ENCODE data around the gene KCNV2. TPM values are rescaled to one million over a fixed set of nuclear protein-coding genes. Genes with fewer than 3 reads are reported as not detected.

KCNV2 gene
- total and polyA plus RNA-seq, 4 donors: 0.10 TPM; not detected in 3

DNA sequence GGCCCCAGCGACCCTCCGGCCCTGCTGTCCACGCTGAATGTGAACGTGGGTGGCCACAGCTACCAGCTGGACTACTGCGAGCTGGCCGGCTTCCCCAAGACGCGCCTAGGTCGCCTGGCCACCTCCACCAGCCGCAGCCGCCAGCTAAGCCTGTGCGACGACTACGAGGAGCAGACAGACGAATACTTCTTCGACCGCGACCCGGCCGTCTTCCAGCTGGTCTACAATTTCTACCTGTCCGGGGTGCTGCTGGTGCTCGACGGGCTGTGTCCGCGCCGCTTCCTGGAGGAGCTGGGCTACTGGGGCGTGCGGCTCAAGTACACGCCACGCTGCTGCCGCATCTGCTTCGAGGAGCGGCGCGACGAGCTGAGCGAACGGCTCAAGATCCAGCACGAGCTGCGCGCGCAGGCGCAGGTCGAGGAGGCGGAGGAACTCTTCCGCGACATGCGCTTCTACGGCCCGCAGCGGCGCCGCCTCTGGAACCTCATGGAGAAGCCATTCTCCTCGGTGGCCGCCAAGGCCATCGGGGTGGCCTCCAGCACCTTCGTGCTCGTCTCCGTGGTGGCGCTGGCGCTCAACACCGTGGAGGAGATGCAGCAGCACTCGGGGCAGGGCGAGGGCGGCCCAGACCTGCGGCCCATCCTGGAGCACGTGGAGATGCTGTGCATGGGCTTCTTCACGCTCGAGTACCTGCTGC, 839 bp downstream of the KCNV2 start:
- TF ChIP-seq, protein P1, sequence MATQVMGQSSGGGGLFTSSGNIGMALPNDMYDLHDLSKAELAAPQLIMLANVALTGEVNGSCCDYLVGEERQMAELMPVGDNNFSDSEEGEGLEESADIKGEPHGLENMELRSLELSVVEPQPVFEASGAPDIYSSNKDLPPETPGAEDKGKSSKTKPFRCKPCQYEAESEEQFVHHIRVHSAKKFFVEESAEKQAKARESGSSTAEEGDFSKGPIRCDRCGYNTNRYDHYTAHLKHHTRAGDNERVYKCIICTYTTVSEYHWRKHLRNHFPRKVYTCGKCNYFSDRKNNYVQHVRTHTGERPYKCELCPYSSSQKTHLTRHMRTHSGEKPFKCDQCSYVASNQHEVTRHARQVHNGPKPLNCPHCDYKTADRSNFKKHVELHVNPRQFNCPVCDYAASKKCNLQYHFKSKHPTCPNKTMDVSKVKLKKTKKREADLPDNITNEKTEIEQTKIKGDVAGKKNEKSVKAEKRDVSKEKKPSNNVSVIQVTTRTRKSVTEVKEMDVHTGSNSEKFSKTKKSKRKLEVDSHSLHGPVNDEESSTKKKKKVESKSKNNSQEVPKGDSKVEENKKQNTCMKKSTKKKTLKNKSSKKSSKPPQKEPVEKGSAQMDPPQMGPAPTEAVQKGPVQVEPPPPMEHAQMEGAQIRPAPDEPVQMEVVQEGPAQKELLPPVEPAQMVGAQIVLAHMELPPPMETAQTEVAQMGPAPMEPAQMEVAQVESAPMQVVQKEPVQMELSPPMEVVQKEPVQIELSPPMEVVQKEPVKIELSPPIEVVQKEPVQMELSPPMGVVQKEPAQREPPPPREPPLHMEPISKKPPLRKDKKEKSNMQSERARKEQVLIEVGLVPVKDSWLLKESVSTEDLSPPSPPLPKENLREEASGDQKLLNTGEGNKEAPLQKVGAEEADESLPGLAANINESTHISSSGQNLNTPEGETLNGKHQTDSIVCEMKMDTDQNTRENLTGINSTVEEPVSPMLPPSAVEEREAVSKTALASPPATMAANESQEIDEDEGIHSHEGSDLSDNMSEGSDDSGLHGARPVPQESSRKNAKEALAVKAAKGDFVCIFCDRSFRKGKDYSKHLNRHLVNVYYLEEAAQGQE (IDR thresholded peaks at IDR 0.05): no peak
- TF ChIP-seq, protein P2, sequence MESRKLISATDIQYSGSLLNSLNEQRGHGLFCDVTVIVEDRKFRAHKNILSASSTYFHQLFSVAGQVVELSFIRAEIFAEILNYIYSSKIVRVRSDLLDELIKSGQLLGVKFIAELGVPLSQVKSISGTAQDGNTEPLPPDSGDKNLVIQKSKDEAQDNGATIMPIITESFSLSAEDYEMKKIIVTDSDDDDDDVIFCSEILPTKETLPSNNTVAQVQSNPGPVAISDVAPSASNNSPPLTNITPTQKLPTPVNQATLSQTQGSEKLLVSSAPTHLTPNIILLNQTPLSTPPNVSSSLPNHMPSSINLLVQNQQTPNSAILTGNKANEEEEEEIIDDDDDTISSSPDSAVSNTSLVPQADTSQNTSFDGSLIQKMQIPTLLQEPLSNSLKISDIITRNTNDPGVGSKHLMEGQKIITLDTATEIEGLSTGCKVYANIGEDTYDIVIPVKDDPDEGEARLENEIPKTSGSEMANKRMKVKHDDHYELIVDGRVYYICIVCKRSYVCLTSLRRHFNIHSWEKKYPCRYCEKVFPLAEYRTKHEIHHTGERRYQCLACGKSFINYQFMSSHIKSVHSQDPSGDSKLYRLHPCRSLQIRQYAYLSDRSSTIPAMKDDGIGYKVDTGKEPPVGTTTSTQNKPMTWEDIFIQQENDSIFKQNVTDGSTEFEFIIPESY (IDR thresholded peaks at IDR 0.05): no peak
- TF ChIP-seq NR2F2 (IDR thresholded peaks at IDR 0.05) (no peak), RAD21 (IDR thresholded peaks at IDR 0.05) (no peak), EGR1 (IDR thresholded peaks at IDR 0.05; ENCODE audit: low read depth in 2 of 2) (no peak), TAF1 (conservative IDR thresholded peaks at IDR 0.05) (no peak), RXRA (IDR thresholded peaks at IDR 0.05) (no peak), FOXA1 (IDR thresholded peaks at IDR 0.05) (no peak), HNF4G (IDR thresholded peaks at IDR 0.05) (no peak)
- TF ChIP-seq, protein P3, sequence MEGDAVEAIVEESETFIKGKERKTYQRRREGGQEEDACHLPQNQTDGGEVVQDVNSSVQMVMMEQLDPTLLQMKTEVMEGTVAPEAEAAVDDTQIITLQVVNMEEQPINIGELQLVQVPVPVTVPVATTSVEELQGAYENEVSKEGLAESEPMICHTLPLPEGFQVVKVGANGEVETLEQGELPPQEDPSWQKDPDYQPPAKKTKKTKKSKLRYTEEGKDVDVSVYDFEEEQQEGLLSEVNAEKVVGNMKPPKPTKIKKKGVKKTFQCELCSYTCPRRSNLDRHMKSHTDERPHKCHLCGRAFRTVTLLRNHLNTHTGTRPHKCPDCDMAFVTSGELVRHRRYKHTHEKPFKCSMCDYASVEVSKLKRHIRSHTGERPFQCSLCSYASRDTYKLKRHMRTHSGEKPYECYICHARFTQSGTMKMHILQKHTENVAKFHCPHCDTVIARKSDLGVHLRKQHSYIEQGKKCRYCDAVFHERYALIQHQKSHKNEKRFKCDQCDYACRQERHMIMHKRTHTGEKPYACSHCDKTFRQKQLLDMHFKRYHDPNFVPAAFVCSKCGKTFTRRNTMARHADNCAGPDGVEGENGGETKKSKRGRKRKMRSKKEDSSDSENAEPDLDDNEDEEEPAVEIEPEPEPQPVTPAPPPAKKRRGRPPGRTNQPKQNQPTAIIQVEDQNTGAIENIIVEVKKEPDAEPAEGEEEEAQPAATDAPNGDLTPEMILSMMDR (IDR thresholded peaks at IDR 0.05; ENCODE audit: low read depth, low read length, missing input control): no peak
- H3K4me1 ChIP-seq (ENCODE audit: control insufficient read depth in 4 of 4, insufficient read depth in 4 of 4, low read length in 3 of 4): peaks cover 0 to 11% (median 5%) of the 10 kb centered on the region in 4 donors
- no peak overlapping the region for H3K9ac ChIP-seq (ENCODE audit: low read depth in 1 of 2, low read length in 2 of 2)
- no peaks in the 10 kb centered on the region for H3K36me3 ChIP-seq (ENCODE audit: control insufficient read depth in 4 of 4, insufficient read depth in 3 of 4, low read depth in 1 of 4, low read length in 3 of 4)
- no peak overlapping the region for H3K4me3 ChIP-seq (ENCODE audit: low read depth in 1 of 3, low read length in 3 of 3)
- no peak overlapping the region for H3K27ac ChIP-seq (ENCODE audit: low read depth in 1 of 2, low read length in 2 of 2)
- H3K27me3 ChIP-seq (ENCODE audit: control insufficient read depth in 4 of 4, insufficient read depth in 4 of 4, low read length in 3 of 4): no peaks in the 10 kb centered on the region
- 98% methylated on average over 69 of the region's 69 CpGs for WGBS
- H3K9me3 ChIP-seq (ENCODE audit: control insufficient read depth in 4 of 4, low read length in 3 of 4): no peaks in the 10 kb centered on the region
- no peak for DNase-seq (ENCODE audit: low spot score)

- H3K4me1 ChIP-seq (ENCODE audit: control insufficient read depth in 4 of 4, insufficient read depth in 4 of 4, low read length in 3 of 4): peaks cover 0 to 11% (median 5%) of the 10 kb centered on the region in 4 donors
- WGBS: 99% methylated on average over 29 of the region's 29 CpGs
- no peak overlapping the region for H3K27ac ChIP-seq (ENCODE audit: low read depth in 1 of 2, low read length in 2 of 2)
- no peak overlapping the region for H3K4me3 ChIP-seq (ENCODE audit: low read depth in 1 of 3, low read length in 3 of 3)
- H3K36me3 ChIP-seq (ENCODE audit: control insufficient read depth in 4 of 4, insufficient read depth in 3 of 4, low read depth in 1 of 4, low read length in 3 of 4): no peaks in the 10 kb centered on the region
- no peaks in the 10 kb centered on the region for H3K9me3 ChIP-seq (ENCODE audit: control insufficient read depth in 4 of 4, low read length in 3 of 4)
- TF ChIP-seq HNF4A (conservative IDR thresholded peaks at IDR 0.05) (no peak), SP1 (IDR thresholded peaks at IDR 0.05) (no peak), GABPA (IDR thresholded peaks at IDR 0.05 in 1 of 2, conservative IDR thresholded peaks at IDR 0.05 in 1 of 2) (no peak), FOXA2 (IDR thresholded peaks at IDR 0.05) (no peak)
- DNase-seq (ENCODE audit: low spot score): no peak
- H3K27me3 ChIP-seq (ENCODE audit: control insufficient read depth in 4 of 4, insufficient read depth in 4 of 4, low read length in 3 of 4): no peaks in the 10 kb centered on the region
- H3K9ac ChIP-seq (ENCODE audit: low read depth in 1 of 2, low read length in 2 of 2): no peak overlapping the region
Measured at GRCh38 chr9:2718698-2719033, 1.4 kb downstream of the KCNV2 start.

Data from liver (tissue), 9 donors.